HG02981 (cell line): ENCODE data around the gene SMIM30.
"Not testable (repeated sequence)": the region's sequence is repeated elsewhere in the genome, so short reads cannot be mapped to it uniquely, and the experiment has no call there.

ENCODE experiments used
- ATAC-seq: cut with Tn5 transposase; IDR thresholded peaks from one replicate; pipeline ENCODE4 v1.9.1; 2021; ENCODE audit warnings: mild to moderate bottlenecking, moderate library complexity; ENCODE audit not compliant: unreplicated experiment

Gene SMIM30

GRCh38 chr7:113118074-113118959 lies at the start of gene SMIM30:
Gene SMIM30, minus strand, starts transcription at chr7:113118554. Its CDS starts 976 bp downstream, at chr7:113117578.
- ATAC-seq = peak; percentile 99

GRCh38 chr7:113166176-113166575 lies 47.8 kb upstream of the SMIM30 start:
- ATAC-seq = not testable (repeated sequence)

DNA sequence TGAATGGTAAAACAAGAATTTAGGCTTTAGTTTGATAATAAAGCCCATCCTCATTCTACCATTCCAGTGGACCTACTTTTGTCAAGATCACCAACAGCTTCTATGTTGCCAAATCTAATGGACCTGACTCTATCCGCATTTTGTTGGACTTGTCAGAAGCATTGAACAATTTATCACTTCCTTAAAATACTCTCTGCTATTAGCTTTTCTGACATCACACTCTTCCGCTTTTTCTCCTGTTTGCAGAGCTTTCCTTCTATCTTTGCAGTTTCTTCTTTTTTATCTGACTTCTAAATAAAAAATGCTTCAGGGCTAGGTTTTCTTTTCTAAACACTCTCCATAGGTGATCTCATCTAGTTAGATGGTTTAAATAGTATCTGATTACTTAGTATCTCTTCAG lies 42.7 kb upstream of the SMIM30 start:
- ATAC-seq = no peak

DNA sequence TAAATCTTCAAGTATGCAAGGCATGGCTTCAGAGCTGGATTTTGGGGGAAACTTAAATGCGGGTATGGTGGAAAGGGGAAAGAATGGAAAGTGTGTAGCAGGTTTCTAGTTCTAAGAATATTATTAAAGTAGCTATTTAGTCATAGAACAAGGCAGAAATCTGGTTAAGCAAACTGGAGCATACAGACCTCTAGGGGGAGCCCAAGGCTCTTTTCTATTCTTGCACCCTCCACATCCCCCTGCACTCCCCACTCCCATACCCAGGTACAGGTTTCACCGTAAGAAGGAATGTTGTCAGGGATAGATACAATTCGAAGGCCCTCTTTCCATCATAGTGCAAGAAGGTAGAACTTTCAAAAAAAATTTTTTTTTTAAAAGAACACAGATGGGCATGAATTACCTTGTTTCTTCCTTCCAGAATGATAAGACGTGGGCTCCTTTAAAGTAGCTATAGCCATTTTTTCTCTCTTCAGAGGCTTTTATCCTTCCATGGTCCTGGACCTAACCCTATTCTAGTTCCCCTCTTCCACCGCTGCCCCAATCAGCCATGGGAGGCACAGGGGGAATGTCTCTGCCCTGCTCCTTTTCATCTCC lies 41.5 kb upstream of the SMIM30 start:
- peak; percentile 79 for ATAC-seq

GRCh38 chr7:113158756-113159155 lies 40.4 kb upstream of the SMIM30 start:
- no peak for ATAC-seq

DNA sequence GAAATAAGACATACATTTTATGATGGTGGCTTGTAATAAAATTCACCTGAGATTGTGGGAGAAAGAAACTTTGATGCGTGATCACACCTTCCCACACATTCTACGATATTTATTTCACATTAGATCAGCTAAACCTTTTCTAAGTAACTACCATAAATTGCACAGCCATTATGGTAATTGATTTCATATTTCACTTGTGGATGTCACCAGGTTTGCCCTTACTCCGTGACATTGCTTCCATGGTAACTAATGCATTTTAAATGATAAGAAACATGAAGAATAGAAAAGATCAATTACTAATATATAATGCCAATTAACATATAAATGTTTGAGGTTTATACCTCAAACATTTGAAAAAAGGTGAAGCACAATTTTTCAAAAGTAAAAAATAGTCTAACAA lies 35.8 kb upstream of the SMIM30 start:
- no peak for ATAC-seq

GRCh38 chr7:113144817-113145216 lies 26.5 kb upstream of the SMIM30 start:
- no peak for ATAC-seq

- ATAC-seq = peak; percentile 35
Measured at GRCh38 chr7:113143486-113144257, 25.3 kb upstream of the SMIM30 start.

DNA sequence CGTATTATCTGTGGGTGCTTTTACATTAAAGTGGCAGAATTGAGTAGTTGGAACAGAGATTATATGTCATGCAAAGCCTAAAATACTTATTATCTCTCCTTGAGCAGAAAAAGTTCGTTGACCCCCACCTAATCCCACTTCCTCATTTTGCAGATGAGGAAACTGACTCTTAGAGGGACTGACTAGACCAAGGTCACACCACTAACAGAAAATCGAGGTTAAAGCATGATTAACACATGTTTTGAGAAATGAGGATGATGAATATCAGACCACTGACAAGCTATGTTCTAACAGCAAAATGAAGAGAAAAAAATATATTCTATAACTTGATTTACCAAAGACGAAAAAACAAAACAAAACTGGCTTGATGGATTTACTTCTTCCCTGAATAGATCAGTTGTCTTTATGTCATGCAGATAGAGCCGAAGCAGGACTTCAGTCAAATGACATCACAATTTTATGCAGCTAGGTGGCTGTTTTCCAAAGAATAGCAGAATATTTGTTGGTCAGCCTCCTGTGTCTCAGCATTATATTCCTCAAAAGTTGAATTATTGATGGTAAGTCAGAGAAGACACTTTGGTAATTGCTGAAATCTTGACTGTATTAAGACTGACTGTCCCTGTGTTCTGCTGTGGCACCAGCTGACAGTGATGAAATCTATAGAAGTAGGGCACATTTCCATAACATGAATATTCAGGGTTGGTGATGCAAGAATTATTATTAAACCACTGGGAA lies 24.2 kb upstream of the SMIM30 start:
- ATAC-seq = peak; percentile 72

DNA sequence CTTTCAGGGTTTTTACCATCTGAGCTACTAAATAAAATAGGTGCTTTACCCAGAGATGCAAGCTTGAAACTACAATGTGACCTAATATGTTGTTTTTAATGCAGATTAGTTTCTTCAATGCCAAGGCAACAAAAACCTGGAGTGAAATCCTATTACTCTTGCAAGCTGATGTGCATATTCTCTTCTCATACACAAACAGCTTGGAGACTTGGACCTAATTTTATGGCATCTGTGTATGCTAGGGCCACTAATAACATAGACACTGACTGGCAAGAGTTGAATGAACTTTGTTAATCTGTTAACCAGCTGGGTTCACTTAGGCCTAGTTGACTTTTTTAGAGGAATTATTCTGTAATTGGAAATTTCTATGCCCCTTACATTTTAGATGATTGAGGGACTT lies 23.4 kb upstream of the SMIM30 start:
- ATAC-seq = peak; percentile 3

GRCh38 chr7:113140956-113141355 lies 22.6 kb upstream of the SMIM30 start:
- ATAC-seq = no peak

DNA sequence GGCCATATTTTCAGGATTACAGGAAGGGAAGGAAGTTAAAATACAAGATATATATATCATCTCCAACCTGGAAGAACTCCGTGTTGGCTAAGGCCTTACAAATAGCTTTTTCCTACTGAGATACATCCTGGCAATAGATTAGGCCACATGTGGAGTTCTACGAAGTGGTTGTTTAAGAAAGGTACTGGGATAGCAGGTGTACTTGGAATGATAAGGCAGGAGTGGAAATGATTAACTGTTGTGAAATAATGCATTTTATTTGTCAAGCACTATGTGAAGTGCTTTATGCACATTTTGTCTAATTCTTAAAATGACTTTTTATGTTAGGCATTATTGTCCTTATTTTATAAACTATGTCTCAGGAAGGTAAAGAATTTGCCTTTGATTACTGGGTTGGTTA lies 18.9 kb upstream of the SMIM30 start:
- no peak for ATAC-seq

DNA sequence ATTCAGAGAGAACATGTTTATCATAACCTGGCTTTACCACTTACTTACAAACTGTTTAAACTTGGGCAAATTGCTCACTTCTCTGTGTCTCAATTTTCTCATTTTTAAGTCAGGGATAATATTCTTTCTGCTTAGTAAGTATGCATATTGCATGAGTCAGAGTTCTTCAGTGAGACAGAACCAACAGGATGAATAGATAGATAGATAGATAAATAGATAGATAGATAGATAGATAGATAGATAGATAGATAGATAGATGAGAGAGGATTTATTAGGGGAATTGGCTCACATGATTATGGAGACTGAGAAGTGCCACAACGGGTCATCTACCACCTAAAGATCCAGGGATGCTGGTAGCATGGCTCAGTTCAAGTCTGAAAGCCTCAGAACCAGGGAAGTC lies 15.7 kb upstream of the SMIM30 start:
- ATAC-seq = no peak

GRCh38 chr7:113131367-113131766 lies 13.0 kb upstream of the SMIM30 start:
- ATAC-seq = no peak

- no peak for ATAC-seq
Measured at GRCh38 chr7:113128031-113128430, 9.7 kb upstream of the SMIM30 start.

GRCh38 chr7:113125728-113126127 lies 7.4 kb upstream of the SMIM30 start:
- ATAC-seq = no peak

DNA sequence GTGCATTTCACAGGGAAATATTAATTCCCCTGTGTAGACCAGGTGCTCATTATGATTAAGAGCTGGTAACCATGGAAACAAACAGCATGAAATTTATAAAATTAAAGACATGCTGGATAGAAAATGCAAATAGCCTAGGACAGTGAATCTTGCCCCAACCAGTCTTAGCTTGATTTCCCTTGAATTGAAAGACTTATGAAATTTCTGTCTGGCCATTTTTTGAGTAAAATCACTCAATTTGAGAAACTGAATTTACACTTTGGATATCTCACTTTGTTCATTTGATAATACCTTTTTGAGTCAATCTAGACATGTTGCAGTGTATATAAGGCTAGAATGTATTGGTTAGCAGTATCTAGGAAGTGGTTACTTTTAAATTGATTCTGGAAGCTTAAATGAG lies 4.4 kb upstream of the SMIM30 start:
- ATAC-seq = no peak

GRCh38 chr7:113120647-113121046 lies 2.3 kb upstream of the SMIM30 start:
- no peak for ATAC-seq

- ATAC-seq = no peak
Measured at GRCh38 chr7:113119429-113119828, 1.1 kb upstream of the SMIM30 start.

GRCh38 chr7:113117374-113117774 lies 980 bp downstream of the SMIM30 start:
- not testable (repeated sequence) for ATAC-seq

DNA sequence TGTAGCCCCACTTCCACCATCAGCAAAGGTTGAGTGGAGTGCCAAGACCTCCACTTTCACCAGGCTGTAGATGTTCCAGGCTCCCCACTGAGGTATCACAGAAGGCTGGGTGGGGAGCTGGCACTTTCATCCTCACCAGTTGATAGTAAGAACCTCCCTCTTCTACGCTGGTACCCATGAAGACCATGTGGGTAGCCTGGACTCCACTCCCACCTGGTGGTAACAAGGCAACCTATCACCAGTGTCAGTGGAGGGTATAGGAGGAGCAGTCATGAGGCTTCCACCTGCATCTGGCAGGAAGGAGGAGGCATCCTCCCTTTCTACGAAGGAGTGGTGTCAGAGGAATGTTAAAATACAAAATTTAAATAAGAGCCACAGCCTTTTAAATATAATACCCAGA lies 4.4 kb downstream of the SMIM30 start:
- no peak for ATAC-seq
